GM12878 (cell line): ENCODE results near the gene DCLRE1C. TPM values are rescaled to one million over a fixed set of nuclear protein-coding genes. Genes with fewer than 3 reads are reported as not detected.

Experiments used
- ATAC-seq: fragments of 200-7000 bp; cut with Tn5 transposase; 3 replicates; pipeline ENCODE4 v1.9.1; 2020; ENCODE audit warnings: mild to moderate bottlenecking, moderate library complexity
- BruUV-seq: library from RNA; stranded (reverse); fragments of 400-500 nt; replicated peaks from 2 replicates; lab custom pipeline; 2021; lab: Mats Ljungman, UMichigan
- CTCF ChIA-PET: fragments of 300-600 bp; sonication (Branson Sonifier 250); formaldehyde crosslinking; extraction: SDS; loops from one replicate; lab custom pipeline; 2021; ENCODE audit warnings: inconsistent platforms; lab: Yijun Ruan, JAX
- POLR2A ChIA-PET: fragments of 350-600 bp; formaldehyde crosslinking; extraction: SDS; loops from one replicate; lab custom pipeline; 2021; ENCODE audit warnings: inconsistent platforms; lab: Charles Lee
- RAD21 ChIA-PET: fragments of 300-600 bp; sonication (Branson Sonifier 250); formaldehyde crosslinking; loops from one replicate; lab custom pipeline; 2023; ENCODE audit warnings: antibody characterized with exemption; ENCODE audit not compliant: unreplicated experiment; lab: Charles Lee
- SMC1A ChIA-PET: fragments of 300-600 bp; sonication (Branson Sonifier 250); formaldehyde crosslinking; loops from one replicate; lab custom pipeline; 2023; ENCODE audit not compliant: unreplicated experiment, uncharacterized antibody; lab: Charles Lee
- DNase-seq: peaks from one replicate; pipeline ENCODE4 v3.0.0-alpha.2; 2011; ENCODE audit warnings: low read depth, low spot score
- FAIRE-seq: peaks from 3 replicates; lab custom pipeline; 2011; peaks lifted over from hg19 to GRCh38; lab: Jason Lieb, UNC
- H2AFZ ChIP-seq: 2 replicates; pipeline ENCODE4 v1.6.0; 2011; ENCODE audit warnings: low read depth, low read length, control low read depth; ENCODE audit not compliant: control insufficient read depth
- H3K27ac ChIP-seq: 2 replicates; pipeline ENCODE4 v1.5.1; 2011; ENCODE audit warnings: control low read depth; ENCODE audit not compliant: control insufficient read depth, insufficient read depth
- H3K27me3 ChIP-seq, 2 experiments: replicated peaks in 1 of 2; 2 replicates each; pipeline versions ENCODE4 v1.6.0 to v1.6.1; 2011; ENCODE audit warnings: low read length in 1 of 2; ENCODE audit not compliant: control insufficient read depth in 2 of 2, insufficient read depth in 2 of 2
- H3K36me3 ChIP-seq, 2 experiments: 2 replicates each; pipeline ENCODE4 v1.5.1; 2011; ENCODE audit warnings: low read length in 1 of 2; ENCODE audit not compliant: control insufficient read depth in 2 of 2, insufficient read depth in 2 of 2
- H3K4me1 ChIP-seq: 2 replicates; pipeline ENCODE4 v1.6.1; 2011; ENCODE audit warnings: mild to moderate bottlenecking, low read length, moderate library complexity, mixed read lengths; ENCODE audit not compliant: control insufficient read depth, insufficient read depth
- H3K4me2 ChIP-seq: 2 replicates; pipeline ENCODE4 v1.6.0; 2011; ENCODE audit warnings: control low read depth; ENCODE audit not compliant: control insufficient read depth, insufficient read depth
- H3K4me3 ChIP-seq: fragments of 200-600 bp; sonication (generic); 2 replicates; pipeline ENCODE4 v1.5.1; 2016
- H3K79me2 ChIP-seq: 2 replicates; pipeline ENCODE4 v1.6.0; 2011; ENCODE audit warnings: low read length; ENCODE audit not compliant: control insufficient read depth, insufficient read depth
- H3K9ac ChIP-seq: 2 replicates; pipeline ENCODE4 v1.8.0; 2011; ENCODE audit warnings: low read length, control low read depth, mixed read lengths; ENCODE audit not compliant: control insufficient read depth, insufficient read depth
- H3K9me3 ChIP-seq: replicated peaks from 3 replicates; pipeline ENCODE4 v1.5.1; 2011; ENCODE audit warnings: mild to moderate bottlenecking, low read length; ENCODE audit not compliant: control insufficient read depth, insufficient read depth
- H4K20me1 ChIP-seq: 2 replicates; pipeline ENCODE4 v1.6.0; 2011; ENCODE audit not compliant: control insufficient read depth, insufficient read depth
- EED ChIP-seq: sonication (generic); IDR thresholded peaks from 2 replicates; pipeline ENCODE4 v1.6.1; 2016; ENCODE audit warnings: antibody characterized with exemption, low read depth
- KDM1A ChIP-seq: fragments of 200-600 bp; sonication (generic); IDR thresholded peaks from 2 replicates; pipeline ENCODE4 v1.6.1; 2016; ENCODE audit warnings: borderline replicate concordance
- MTA2 ChIP-seq: fragments of 450-650 bp; IDR thresholded peaks from 2 replicates; pipeline ENCODE4 v1.6.1; 2016; ENCODE audit warnings: low read depth, mild to moderate bottlenecking, moderate library complexity
- WGBS: methylation state at CpG from one replicate; pipeline ENCODE4 v1.1.6; 2016; ENCODE audit warnings: low lambda C conversion rate; ENCODE audit not compliant: insufficient replicate concordance, insufficient coverage; ENCODE audit errors: missing lambda C conversion rate; 5-methylcytosine and 5-hydroxymethylcytosine counted together
- in situ Hi-C: fragments of 300-500 bp; cut with MboI; formaldehyde crosslinking; loops from 9 replicates; pipeline ENCODE4 v1.14.3; 2018; ENCODE audit warnings: mixed read lengths
- intact Hi-C: fragments of 100-400 bp; cut with micrococcal nuclease; formaldehyde crosslinking; loops from one replicate; pipeline ENCODE4 v1.14.2; 2022; ENCODE audit not compliant: unreplicated experiment
- polyA plus RNA-seq, 11 experiments: library from polyadenylated mRNA; depleted of rRNA in 4 of 11; unstranded in 6 of 11; stranded (reverse) in 5 of 11; fragments of >200 nt; fragmentation: Nextera tagmentation in 4 of 11; fragmentation: Illumina TruSeq in 1 of 11; extraction: Ambion mirVana in 4 of 11; extraction: Trizol in 1 of 11; gene quantifications; 1 replicate in 1 of 11; 2 replicates in 10 of 11; pipeline versions ENCODE4 v1.2.1 to v1.2.3, GENCODE V29; 2011 to 2016; ENCODE audit warnings: inconsistent platforms in 2 of 11, missing spikeins in 2 of 11, low read depth in 1 of 11
- total RNA-seq, 4 experiments: library from RNA; depleted of rRNA in 3 of 4; stranded (reverse); fragments of >200 nt in 3 of 4; fragmentation: Illumina TruSeq in 1 of 4; extraction: Trizol in 1 of 4; gene quantifications; 2 replicates each; pipeline versions ENCODE4 v1.2.1 to v1.2.3, GENCODE V29; 2013 to 2021
- TF ChIP-seq, protein P1 (sequence below): IDR thresholded peaks from 2 replicates; pipeline ENCODE4 v1.6.1; 2011; ENCODE audit warnings: low read depth, low read length, improper control_type of control experiment, borderline replicate concordance
- TF ChIP-seq, protein P2 (sequence below): fragments of 150-350 bp; IDR thresholded peaks from 2 replicates; pipeline ENCODE4 v1.6.1; 2014; ENCODE audit warnings: mild to moderate bottlenecking, low read depth, low read length

The DCLRE1C gene
- total and polyA plus RNA-seq, 10 of the 15 experiments (the other 5 are each of a cell fraction or from before 2014, with no cell fraction given): 15.7 to 43.4 (median 26.0) TPM

DNA sequence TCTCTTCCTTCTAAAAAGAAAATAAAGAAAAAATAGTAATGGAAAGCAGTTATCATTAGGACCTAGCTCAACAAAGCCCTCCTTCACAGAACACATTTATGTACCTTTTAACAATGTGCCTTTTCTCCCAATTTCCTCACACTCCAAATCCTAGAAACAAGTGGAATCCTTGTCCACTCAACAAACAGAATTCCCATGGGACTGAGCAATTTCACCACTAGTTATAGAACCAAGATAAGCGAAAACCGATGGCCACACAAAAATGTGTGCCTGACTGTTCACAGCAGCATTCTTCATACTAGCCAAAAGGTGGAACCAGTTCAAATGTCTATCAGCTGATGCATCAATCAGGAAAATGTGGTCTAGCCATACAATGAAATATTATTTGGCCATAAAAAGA is 17.3 kb downstream of the DCLRE1C start:
- in situ Hi-C loops (no loop called here), intact Hi-C loops (no loop called here)
- no peak for ATAC-seq
- TF ChIP-seq KDM1A: no peak
- no peak for TF ChIP-seq EED
- TF ChIP-seq MTA2: no peak
- TF ChIP-seq, protein P1, sequence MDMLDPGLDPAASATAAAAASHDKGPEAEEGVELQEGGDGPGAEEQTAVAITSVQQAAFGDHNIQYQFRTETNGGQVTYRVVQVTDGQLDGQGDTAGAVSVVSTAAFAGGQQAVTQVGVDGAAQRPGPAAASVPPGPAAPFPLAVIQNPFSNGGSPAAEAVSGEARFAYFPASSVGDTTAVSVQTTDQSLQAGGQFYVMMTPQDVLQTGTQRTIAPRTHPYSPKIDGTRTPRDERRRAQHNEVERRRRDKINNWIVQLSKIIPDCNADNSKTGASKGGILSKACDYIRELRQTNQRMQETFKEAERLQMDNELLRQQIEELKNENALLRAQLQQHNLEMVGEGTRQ: no peak
- TF ChIP-seq, protein P2, sequence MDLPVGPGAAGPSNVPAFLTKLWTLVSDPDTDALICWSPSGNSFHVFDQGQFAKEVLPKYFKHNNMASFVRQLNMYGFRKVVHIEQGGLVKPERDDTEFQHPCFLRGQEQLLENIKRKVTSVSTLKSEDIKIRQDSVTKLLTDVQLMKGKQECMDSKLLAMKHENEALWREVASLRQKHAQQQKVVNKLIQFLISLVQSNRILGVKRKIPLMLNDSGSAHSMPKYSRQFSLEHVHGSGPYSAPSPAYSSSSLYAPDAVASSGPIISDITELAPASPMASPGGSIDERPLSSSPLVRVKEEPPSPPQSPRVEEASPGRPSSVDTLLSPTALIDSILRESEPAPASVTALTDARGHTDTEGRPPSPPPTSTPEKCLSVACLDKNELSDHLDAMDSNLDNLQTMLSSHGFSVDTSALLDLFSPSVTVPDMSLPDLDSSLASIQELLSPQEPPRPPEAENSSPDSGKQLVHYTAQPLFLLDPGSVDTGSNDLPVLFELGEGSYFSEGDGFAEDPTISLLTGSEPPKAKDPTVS: no peak
- Histone ChIP-seq H3K79me2 (peaks cover 3% of the 10 kb centered on the region), H3K9me3 (no peaks in the 10 kb centered on the region), H3K27ac (no peak overlapping the region), H3K27me3 (no peaks in the 10 kb centered on the region), H3K4me3 (no peak overlapping the region), H3K9ac (no peak overlapping the region), H4K20me1 (no peaks in the 10 kb centered on the region), H3K36me3 (peaks cover 4 to 23% of the 10 kb centered on the region in 2 experiments; a peak in 3 of 4 replicates), H3K4me1 (no peaks in the 10 kb centered on the region), H3K4me2 (no peak overlapping the region), H2AFZ (no peak overlapping the region)
- no TSS peak for BruUV-seq
- FAIRE-seq: no peak
- ChIA-PET SMC1A (interaction anchor here (1.0 to 1.5 kb wide), 2 partner anchors 14 to 19 kb away, joined by 3 read pairs; no protein-coding TSS in a partner anchor), CTCF (interaction anchor here (0.5 to 1.4 kb wide), 3 partner anchors 8 to 33 kb away, joined by 3 to 4 read pairs (median 3); no protein-coding TSS in a partner anchor), RAD21 (no interaction called here), POLR2A (no interaction called here)
- 97% methylated on average over 2 of the region's 2 CpGs for WGBS
- DNase-seq: no peak
